Measurements from ENCODE around the gene ITM2B.
A peak's percentile ranks its signal among the peaks of the same experiment; 100 is the strongest.
"Not testable (repeated sequence)": the region's sequence is repeated elsewhere in the genome, so short reads cannot be mapped to it uniquely, and the experiment has no call there.

Gene ITM2B

GRCh38 chr13:48201044-48201443 lies 32.0 kb upstream of the ITM2B start:
- Histone ChIP-seq H3K4me1 (ENCODE audit: control insufficient read depth, insufficient read depth, low read length, poor library complexity, severe bottlenecking) (no peaks in the 10 kb centered on the region), H3K27ac (ENCODE audit: insufficient read depth, low read length, poor library complexity, severe bottlenecking) (no peak overlapping the region), H3K9me3 (ENCODE audit: control insufficient read depth, low read length) (no peaks in the 10 kb centered on the region), H3K27me3 (replicated peaks; ENCODE audit: control insufficient read depth, insufficient read depth, low read length, poor library complexity, severe bottlenecking) (no peaks in the 10 kb centered on the region), H3K36me3 (ENCODE audit: control insufficient read depth, insufficient read depth, low read length) (no peaks in the 10 kb centered on the region), H3K4me3 (ENCODE audit: insufficient read depth, low read depth, low read length, poor library complexity, severe bottlenecking) (no peak overlapping the region)
- no peak for DNase-seq

GRCh38 chr13:48207207-48207606 lies 25.8 kb upstream of the ITM2B start:
- DNase-seq; H3K36me3 ChIP-seq (ENCODE audit: control insufficient read depth, insufficient read depth, low read length); H3K4me1 ChIP-seq (ENCODE audit: control insufficient read depth, insufficient read depth, low read length, poor library complexity, severe bottlenecking); H3K9me3 ChIP-seq (ENCODE audit: control insufficient read depth, low read length); H3K27me3 ChIP-seq (replicated peaks; ENCODE audit: control insufficient read depth, insufficient read depth, low read length, poor library complexity, severe bottlenecking); H3K27ac ChIP-seq (ENCODE audit: insufficient read depth, low read length, poor library complexity, severe bottlenecking); H3K4me3 ChIP-seq (ENCODE audit: insufficient read depth, low read depth, low read length, poor library complexity, severe bottlenecking): not testable (repeated sequence)

- no peaks in the 10 kb centered on the region for H3K4me1 ChIP-seq (ENCODE audit: control insufficient read depth, insufficient read depth, low read length, poor library complexity, severe bottlenecking)
- no peaks in the 10 kb centered on the region for H3K9me3 ChIP-seq (ENCODE audit: control insufficient read depth, low read length)
- DNase-seq = no peak
- H3K36me3 ChIP-seq (ENCODE audit: control insufficient read depth, insufficient read depth, low read length) = no peaks in the 10 kb centered on the region
- H3K4me3 ChIP-seq (ENCODE audit: insufficient read depth, low read depth, low read length, poor library complexity, severe bottlenecking) = no peak overlapping the region
- no peaks in the 10 kb centered on the region for H3K27me3 ChIP-seq (replicated peaks; ENCODE audit: control insufficient read depth, insufficient read depth, low read length, poor library complexity, severe bottlenecking)
- H3K27ac ChIP-seq (ENCODE audit: insufficient read depth, low read length, poor library complexity, severe bottlenecking) = no peak overlapping the region
These were observed 22.8 kb upstream of the ITM2B start for GRCh38 chr13:48210178-48210577.

GRCh38 chr13:48214519-48215121 lies 18.4 kb upstream of the ITM2B start:
- Histone ChIP-seq H3K27ac (ENCODE audit: insufficient read depth, low read length, poor library complexity, severe bottlenecking) (no peak overlapping the region), H3K27me3 (replicated peaks; ENCODE audit: control insufficient read depth, insufficient read depth, low read length, poor library complexity, severe bottlenecking) (no peaks in the 10 kb centered on the region), H3K36me3 (ENCODE audit: control insufficient read depth, insufficient read depth, low read length) (no peaks in the 10 kb centered on the region), H3K9me3 (ENCODE audit: control insufficient read depth, low read length) (no peaks in the 10 kb centered on the region), H3K4me3 (ENCODE audit: insufficient read depth, low read depth, low read length, poor library complexity, severe bottlenecking) (no peak overlapping the region), H3K4me1 (ENCODE audit: control insufficient read depth, insufficient read depth, low read length, poor library complexity, severe bottlenecking) (peaks cover 11% of the 10 kb centered on the region)
- DNase-seq = no peak

- DNase-seq; H3K27ac ChIP-seq (ENCODE audit: insufficient read depth, low read length, poor library complexity, severe bottlenecking); H3K4me3 ChIP-seq (ENCODE audit: insufficient read depth, low read depth, low read length, poor library complexity, severe bottlenecking); H3K36me3 ChIP-seq (ENCODE audit: control insufficient read depth, insufficient read depth, low read length); H3K9me3 ChIP-seq (ENCODE audit: control insufficient read depth, low read length); H3K27me3 ChIP-seq (replicated peaks; ENCODE audit: control insufficient read depth, insufficient read depth, low read length, poor library complexity, severe bottlenecking): not testable (repeated sequence)
- peaks cover 21% of the 10 kb centered on the region for H3K4me1 ChIP-seq (ENCODE audit: control insufficient read depth, insufficient read depth, low read length, poor library complexity, severe bottlenecking)
These were observed 17.3 kb upstream of the ITM2B start for GRCh38 chr13:48215511-48216203.

- Histone ChIP-seq H3K27me3 (replicated peaks; ENCODE audit: control insufficient read depth, insufficient read depth, low read length, poor library complexity, severe bottlenecking) (no peaks in the 10 kb centered on the region), H3K4me3 (ENCODE audit: insufficient read depth, low read depth, low read length, poor library complexity, severe bottlenecking) (no peak overlapping the region), H3K27ac (ENCODE audit: insufficient read depth, low read length, poor library complexity, severe bottlenecking) (no peak overlapping the region), H3K9me3 (ENCODE audit: control insufficient read depth, low read length) (no peaks in the 10 kb centered on the region), H3K4me1 (ENCODE audit: control insufficient read depth, insufficient read depth, low read length, poor library complexity, severe bottlenecking) (peaks cover 22% of the 10 kb centered on the region), H3K36me3 (ENCODE audit: control insufficient read depth, insufficient read depth, low read length) (no peaks in the 10 kb centered on the region)
- DNase-seq = no peak
These were observed 16.7 kb upstream of the ITM2B start for GRCh38 chr13:48216204-48216711.

- peak overlapping the region; percentile 39 for H3K4me3 ChIP-seq (ENCODE audit: insufficient read depth, low read depth, low read length, poor library complexity, severe bottlenecking)
- DNase-seq = no peak
These were observed 12.4 kb upstream of the ITM2B start for GRCh38 chr13:48220592-48220980.

GRCh38 chr13:48220981-48221685 lies 11.9 kb upstream of the ITM2B start:
- DNase-seq = no peak
- H3K27ac ChIP-seq (ENCODE audit: insufficient read depth, low read length, poor library complexity, severe bottlenecking) = peak overlapping the region; percentile 79
- H3K9me3 ChIP-seq (ENCODE audit: control insufficient read depth, low read length) = no peaks in the 10 kb centered on the region
- no peaks in the 10 kb centered on the region for H3K27me3 ChIP-seq (replicated peaks; ENCODE audit: control insufficient read depth, insufficient read depth, low read length, poor library complexity, severe bottlenecking)
- peak overlapping the region; percentile 39 for H3K4me3 ChIP-seq (ENCODE audit: insufficient read depth, low read depth, low read length, poor library complexity, severe bottlenecking)
- H3K4me1 ChIP-seq (ENCODE audit: control insufficient read depth, insufficient read depth, low read length, poor library complexity, severe bottlenecking) = peaks cover 37% of the 10 kb centered on the region
- H3K36me3 ChIP-seq (ENCODE audit: control insufficient read depth, insufficient read depth, low read length) = no peaks in the 10 kb centered on the region

More at GRCh38 chr13:48220592-48220980, 12.4 kb upstream of the ITM2B start:
- Histone ChIP-seq H3K36me3 (ENCODE audit: control insufficient read depth, insufficient read depth, low read length) (no peaks in the 10 kb centered on the region), H3K27me3 (replicated peaks; ENCODE audit: control insufficient read depth, insufficient read depth, low read length, poor library complexity, severe bottlenecking) (no peaks in the 10 kb centered on the region), H3K4me1 (ENCODE audit: control insufficient read depth, insufficient read depth, low read length, poor library complexity, severe bottlenecking) (peaks cover 37% of the 10 kb centered on the region), H3K27ac (ENCODE audit: insufficient read depth, low read length, poor library complexity, severe bottlenecking) (peak overlapping the region; percentile 79), H3K9me3 (ENCODE audit: control insufficient read depth, low read length) (no peaks in the 10 kb centered on the region)

GRCh38 chr13:48221686-48222187 lies 11.3 kb upstream of the ITM2B start:
- DNase-seq = no peak
- Histone ChIP-seq H3K9me3 (ENCODE audit: control insufficient read depth, low read length) (no peaks in the 10 kb centered on the region), H3K27ac (ENCODE audit: insufficient read depth, low read length, poor library complexity, severe bottlenecking) (peak overlapping the region; percentile 79), H3K4me1 (ENCODE audit: control insufficient read depth, insufficient read depth, low read length, poor library complexity, severe bottlenecking) (peaks cover 37% of the 10 kb centered on the region), H3K27me3 (replicated peaks; ENCODE audit: control insufficient read depth, insufficient read depth, low read length, poor library complexity, severe bottlenecking) (no peaks in the 10 kb centered on the region), H3K4me3 (ENCODE audit: insufficient read depth, low read depth, low read length, poor library complexity, severe bottlenecking) (peak overlapping the region; percentile 39), H3K36me3 (ENCODE audit: control insufficient read depth, insufficient read depth, low read length) (no peaks in the 10 kb centered on the region)

All from effector memory CD4-positive, alpha-beta T cell (primary cell).